ENCODE data around the gene UGCG. TPM values are rescaled to one million over a fixed set of nuclear protein-coding genes. Genes with fewer than 3 reads are reported as not detected.

Gene UGCG
- total and polyA plus RNA-seq, 10 of the 15 experiments (the other 5 are each of a cell fraction or from before 2014, with no cell fraction given) = 21.7 to 96.6 (median 48.9) TPM

- TF ChIP-seq ZBTB11 (CRISPR knock-in tag; IDR thresholded peaks at IDR 0.05) (no peak), KAT2A (conservative IDR thresholded peaks at IDR 0.05; ENCODE audit: control insufficient read depth, low read depth, low read length) (no peak), DPF2 (IDR thresholded peaks at IDR 0.05) (no peak), SIX5 (IDR thresholded peaks at IDR 0.05; ENCODE audit: low read depth, low read length, severe bottlenecking) (no peak), USF1 (IDR thresholded peaks at IDR 0.05; ENCODE audit: borderline replicate concordance, extremely low read length, insufficient read depth, low read depth, low read length) (no peak), MYB (IDR thresholded peaks at IDR 0.05; ENCODE audit: borderline replicate concordance, low read depth, low read length) (no peak), ZBTB40 (IDR thresholded peaks at IDR 0.05; ENCODE audit: borderline replicate concordance) (no peak), E2F4 (IDR thresholded peaks at IDR 0.05; ENCODE audit: low read depth, low read length) (no peak), LARP7 (IDR thresholded peaks at IDR 0.05) (no peak)
These were observed 44.3 kb upstream of the UGCG start (continued) for GRCh38 chr9:111852291-111852690.

All from GM12878 (cell line).